Measurements from ENCODE around the gene RHBDD1. TPM values are rescaled to one million over a fixed set of nuclear protein-coding genes. Genes with fewer than 3 reads are reported as not detected.
A peak's percentile ranks its signal among the peaks of the same experiment; 100 is the strongest.

Gene RHBDD1
- polyA plus RNA-seq, 4 donors = 26.1 to 30.0 (median 28.2) TPM

DNA sequence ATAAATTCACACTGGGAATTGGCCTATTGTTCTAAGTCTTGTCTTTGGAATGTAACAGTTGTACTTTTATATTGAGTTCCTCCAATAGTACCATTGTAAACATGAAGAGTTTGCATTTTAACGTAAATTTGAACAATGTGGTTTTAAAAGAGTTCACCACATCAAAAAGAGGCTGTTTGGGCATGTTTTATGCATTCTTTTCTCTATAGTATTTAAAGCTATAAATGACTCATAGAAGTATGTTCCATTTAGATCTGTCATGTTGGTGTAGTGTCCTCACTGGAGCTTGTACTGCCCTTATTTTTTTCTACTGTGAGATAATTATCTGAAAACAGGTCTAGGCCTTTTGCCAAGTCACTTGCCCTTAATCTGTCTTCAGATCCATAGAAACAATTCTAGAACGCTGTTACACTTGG, 141.9 kb downstream of the RHBDD1 start:
- no peak for DNase-seq (ENCODE audit: low read depth in 4 of 4, low spot score in 2 of 4)

DNA sequence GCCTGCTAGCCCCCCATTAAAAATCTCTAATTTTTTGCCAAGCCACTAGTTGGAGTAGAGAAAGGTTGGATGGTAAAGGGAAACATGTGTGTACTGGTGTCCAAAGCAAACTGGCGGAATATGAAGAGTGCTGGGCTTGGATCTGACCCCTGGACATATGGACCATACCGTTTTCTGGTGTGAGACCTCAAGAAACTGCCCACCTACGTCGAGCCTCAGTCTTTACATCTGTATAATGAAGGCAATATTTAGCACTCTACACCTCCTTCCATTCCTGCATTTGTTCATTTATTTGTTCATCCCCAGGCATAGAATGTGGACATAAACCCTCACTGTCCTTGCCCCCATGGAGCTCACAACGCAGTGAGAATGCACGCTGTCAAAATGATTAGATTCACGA, 142.4 kb downstream of the RHBDD1 start:
- DNase-seq (ENCODE audit: low read depth in 4 of 4, low spot score in 2 of 4) = no peak

GRCh38 chr2:226979004-226979403, 143.2 kb downstream of the RHBDD1 start:
- DNase-seq (ENCODE audit: low read depth in 4 of 4, low spot score in 2 of 4) = no peak

DNA sequence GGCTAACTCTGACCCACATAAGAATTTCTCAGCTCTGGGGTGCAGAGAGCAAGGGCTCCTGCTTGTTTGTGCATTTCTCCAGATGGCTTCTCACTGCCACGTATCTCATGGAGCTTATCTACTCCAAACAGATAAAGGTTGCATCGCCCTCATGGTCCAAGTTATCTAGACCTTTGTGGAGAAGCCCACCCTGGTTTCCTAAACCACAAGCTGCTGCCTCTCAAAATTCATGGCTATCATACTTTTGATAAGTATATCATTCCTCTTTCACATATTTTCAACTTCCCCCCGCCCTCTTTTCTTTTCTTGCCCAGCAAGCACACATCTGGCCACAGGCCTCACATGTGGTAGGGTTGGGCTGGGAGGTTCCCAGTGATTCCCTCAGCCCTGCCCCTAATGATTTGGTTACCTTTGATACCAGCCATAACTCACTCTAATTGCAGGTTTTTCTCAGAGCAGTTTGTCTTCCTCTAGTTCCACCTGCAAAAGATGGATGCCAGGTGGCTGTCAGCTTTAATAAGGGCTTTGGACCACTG, 146.0 kb downstream of the RHBDD1 start:
- DNase-seq (ENCODE audit: low read depth in 4 of 4, low spot score in 2 of 4) = no peak

DNA sequence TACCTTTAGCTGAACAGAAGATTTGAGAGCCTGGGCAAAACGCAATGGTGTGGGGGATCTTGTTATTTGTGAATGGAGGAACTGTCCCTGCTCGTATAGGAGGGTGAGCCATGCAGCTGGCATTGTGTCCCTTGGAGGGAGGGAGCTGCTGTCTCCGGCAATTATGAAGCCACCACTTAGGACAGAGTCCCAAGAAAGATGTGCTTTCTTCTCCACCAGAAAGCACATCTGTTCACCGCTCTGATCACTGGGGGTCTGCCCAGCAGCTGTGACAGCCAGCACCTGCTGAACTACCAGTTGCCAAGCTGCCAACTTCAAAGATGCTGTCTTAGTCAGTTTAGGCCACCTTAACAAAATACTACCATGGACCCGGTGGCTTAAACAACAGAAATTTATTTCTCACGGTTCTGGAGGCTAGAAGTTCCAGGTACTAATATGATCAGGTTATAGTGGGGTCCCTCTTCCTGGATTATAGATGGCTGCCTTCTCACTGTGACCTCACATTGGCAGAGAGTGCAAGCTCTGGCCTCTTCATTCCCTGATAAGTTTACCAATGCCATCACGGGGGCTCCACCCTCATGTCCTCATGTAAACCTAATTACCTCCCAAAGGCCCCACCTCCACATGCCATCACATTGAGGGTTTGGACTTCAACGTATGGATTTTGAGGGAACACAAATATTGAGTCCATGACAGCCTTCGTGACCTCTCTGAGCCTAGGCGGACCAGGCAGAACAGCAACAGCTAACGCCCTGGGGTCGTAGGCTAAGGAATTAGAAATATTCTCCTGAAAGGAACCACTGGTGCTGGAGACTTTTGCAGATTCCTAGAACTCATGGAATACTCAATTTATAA, 148.3 kb downstream of the RHBDD1 start:
- DNase-seq (ENCODE audit: low read depth in 4 of 4, low spot score in 2 of 4) = no peak

DNA sequence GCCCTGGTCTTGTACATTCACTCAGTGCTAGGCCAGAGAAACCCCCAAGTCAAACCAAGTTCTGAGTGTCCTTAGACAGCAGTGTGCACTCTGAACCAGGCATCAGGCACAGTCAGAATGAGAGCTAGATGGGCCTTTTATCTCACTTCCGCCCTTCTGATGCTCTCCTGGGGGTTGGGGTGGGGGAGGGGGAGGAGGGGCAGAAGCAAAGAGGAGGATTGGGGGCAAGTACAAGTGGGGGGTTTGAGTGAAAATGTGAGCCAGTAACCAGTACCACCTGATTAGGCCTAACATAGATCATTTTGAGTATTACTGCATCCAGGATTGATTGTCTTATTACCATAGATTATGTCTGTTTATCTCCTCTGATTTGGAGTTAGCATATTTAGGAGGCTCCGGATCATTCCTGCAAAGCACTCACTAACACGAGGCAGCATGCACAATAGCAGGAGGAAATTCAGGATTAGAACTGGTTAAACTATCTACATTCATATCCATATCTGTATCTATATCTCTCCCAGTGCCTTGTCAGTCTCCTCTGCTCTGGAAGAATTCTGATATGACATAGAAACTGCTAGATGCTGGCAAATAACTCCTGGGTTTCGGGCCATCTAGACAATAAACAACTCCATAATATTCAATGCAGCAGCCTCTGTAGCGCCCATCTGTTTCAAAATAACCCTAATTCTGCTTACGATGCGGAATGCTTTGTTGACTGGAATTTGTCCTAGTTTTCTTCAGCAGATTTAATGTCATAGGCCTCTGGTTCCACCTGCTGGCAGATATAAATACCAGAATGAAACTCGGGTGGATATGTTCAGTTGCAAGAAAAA, 149.1 kb downstream of the RHBDD1 start:
- peak; percentile 39 to 73 (median 54) for DNase-seq (ENCODE audit: low read depth in 4 of 4, low spot score in 2 of 4)

DNA sequence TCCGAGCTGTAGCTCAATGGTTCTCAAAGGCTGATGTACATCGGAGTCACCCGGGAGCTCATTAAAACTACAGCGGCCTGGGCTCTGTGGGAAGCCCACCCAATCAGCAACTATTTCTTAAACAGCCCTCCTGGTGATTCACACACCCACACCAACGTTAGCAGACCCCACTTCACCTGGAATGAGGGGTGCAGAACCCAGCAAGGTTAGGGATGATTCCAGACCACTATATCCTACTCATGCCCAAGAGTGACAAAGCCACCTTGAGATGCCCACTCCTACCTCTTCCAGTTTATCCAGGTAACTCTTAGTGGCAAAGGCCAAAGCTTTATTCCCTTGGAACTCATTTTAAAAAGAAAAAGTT, 149.7 kb downstream of the RHBDD1 start:
- DNase-seq (ENCODE audit: low read depth in 4 of 4, low spot score in 2 of 4) = no peak

GRCh38 chr2:226991663-226992062, 155.8 kb downstream of the RHBDD1 start:
- DNase-seq (ENCODE audit: low read depth in 4 of 4, low spot score in 2 of 4) = no peak

DNA sequence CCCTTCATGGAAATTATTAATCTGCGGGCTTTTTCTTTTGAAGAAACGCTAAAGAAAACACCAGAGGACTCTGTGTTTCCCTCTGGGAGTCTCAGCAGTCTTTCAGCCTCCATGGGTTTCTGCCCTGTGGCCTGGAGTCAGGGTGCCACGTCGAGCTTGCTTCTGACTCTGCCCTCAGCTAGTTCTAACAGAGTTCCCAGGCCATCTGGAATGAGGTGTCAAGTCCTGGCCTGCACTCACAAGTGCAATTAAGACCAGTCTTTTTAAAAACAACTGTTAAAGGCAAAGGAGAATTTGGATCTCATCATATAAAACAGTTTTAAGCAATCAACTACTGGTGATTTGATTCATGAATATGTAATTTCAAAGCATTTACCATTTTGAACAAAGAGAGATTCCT, 157.3 kb downstream of the RHBDD1 start:
- no peak for DNase-seq (ENCODE audit: low read depth in 4 of 4, low spot score in 2 of 4)

- DNase-seq (ENCODE audit: low read depth in 4 of 4, low spot score in 2 of 4) = no peak
Measured at GRCh38 chr2:226994775-226995174, 158.9 kb downstream of the RHBDD1 start.

GRCh38 chr2:226995625-226996041, 159.8 kb downstream of the RHBDD1 start:
- no peak for DNase-seq (ENCODE audit: low read depth in 4 of 4, low spot score in 2 of 4)

DNA sequence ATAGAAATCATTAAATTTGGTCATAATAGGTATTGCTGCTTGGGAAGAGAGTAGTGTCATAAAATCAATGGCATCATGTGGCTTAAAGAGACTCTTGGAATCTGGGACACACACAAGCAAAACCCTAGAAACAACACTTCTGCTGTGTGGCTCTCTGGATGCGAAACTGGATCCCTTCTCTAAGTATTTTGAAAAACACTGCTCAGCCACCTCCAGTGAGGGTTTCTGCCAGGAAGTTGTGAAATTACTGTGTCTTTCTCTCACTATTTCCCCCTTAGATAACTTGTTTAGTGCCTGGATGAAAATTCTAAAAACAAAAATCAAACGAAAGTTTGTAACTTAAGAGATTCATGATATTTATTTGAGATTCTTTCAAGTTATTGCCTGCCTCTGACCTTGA, 163.8 kb downstream of the RHBDD1 start:
- no peak for DNase-seq (ENCODE audit: low read depth in 4 of 4, low spot score in 2 of 4)

- DNase-seq (ENCODE audit: low read depth in 4 of 4, low spot score in 2 of 4) = no peak
Measured at GRCh38 chr2:227000123-227000522, 164.3 kb downstream of the RHBDD1 start.

DNA sequence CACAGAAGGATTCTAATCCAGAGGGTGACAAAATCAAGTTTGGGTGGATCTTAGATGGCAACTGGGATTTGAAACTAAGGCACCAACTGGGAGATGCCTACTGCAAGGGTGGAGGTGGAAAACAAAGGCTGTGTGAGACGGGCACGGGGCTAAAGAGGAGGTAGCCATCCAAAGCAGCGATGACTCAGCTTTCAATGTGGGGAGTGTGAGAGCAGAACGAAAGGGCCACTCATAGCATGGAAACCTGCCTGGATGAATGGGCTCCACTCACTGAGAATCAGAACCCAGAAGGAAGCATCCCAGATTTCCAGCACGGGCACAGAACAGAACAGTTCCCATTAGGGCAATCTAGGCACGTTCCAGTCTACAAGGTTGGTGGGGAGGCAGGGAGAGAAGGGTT, 168.6 kb downstream of the RHBDD1 start:
- DNase-seq (ENCODE audit: low read depth in 4 of 4, low spot score in 2 of 4) = no peak

GRCh38 chr2:227006189-227006897, 170.5 kb downstream of the RHBDD1 start:
- no peak for DNase-seq (ENCODE audit: low read depth in 4 of 4, low spot score in 2 of 4)

DNA sequence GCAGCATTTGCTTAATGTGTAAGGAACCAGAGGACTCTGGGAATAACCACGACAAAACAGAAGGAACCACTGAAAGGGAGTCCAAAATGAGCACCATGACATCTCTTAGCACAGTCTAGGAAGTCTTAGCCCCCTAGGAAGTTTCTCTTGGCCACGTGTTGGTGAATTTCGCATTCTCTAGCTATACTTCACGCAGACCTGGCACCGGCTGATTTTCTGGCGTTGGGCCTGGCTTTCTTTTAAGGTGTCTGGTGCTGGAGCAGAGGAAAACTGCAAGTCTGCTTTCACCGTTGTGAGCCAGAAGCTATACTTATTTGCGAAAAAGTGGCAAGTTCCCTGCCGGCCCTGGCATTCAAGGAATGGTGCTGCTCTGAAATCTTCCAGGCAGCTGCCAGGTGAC, 171.3 kb downstream of the RHBDD1 start:
- no peak for DNase-seq (ENCODE audit: low read depth in 4 of 4, low spot score in 2 of 4)

GRCh38 chr2:227007940-227008339, 172.1 kb downstream of the RHBDD1 start:
- no peak for DNase-seq (ENCODE audit: low read depth in 4 of 4, low spot score in 2 of 4)

DNA sequence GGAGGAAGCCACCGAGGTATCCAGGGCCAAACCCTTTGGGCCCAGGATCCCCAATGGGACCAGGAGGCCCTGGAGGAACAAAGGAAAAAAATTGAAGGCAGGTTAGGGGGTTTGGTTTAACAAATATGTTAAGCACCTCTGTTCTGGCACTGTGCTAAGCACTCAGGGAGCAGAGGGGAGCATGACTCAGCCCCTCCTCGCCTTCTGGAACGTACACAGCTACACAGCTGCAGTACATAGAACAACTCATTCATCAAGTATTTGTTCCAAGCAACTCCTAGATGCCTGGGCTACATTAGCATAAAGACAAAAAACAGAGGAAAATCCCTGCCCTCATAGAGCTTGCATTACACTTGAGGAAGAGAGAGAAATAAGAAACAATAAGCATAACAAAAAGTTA, 174.6 kb downstream of the RHBDD1 start:
- DNase-seq (ENCODE audit: low read depth in 4 of 4, low spot score in 2 of 4) = no peak

DNA sequence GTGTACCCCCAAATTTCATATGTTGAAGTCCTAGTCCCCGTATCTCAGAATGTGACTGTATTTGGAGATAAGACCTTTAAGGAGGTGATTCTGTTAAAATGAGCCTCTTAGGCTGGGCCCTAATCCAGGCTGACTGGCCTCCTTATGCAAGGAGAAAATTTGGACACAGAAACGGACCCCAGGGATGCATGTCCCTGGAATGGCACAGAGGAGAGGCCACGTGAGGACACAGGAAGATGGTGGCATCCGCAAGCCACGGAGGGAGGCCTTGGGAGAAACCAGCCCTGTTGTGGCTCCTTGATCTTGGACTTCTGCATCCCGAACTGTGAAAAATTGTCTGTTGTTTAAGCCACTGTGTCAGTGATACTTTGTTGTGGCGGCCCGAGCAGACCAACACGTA, 177.5 kb downstream of the RHBDD1 start:
- DNase-seq (ENCODE audit: low read depth in 4 of 4, low spot score in 2 of 4) = no peak

DNA sequence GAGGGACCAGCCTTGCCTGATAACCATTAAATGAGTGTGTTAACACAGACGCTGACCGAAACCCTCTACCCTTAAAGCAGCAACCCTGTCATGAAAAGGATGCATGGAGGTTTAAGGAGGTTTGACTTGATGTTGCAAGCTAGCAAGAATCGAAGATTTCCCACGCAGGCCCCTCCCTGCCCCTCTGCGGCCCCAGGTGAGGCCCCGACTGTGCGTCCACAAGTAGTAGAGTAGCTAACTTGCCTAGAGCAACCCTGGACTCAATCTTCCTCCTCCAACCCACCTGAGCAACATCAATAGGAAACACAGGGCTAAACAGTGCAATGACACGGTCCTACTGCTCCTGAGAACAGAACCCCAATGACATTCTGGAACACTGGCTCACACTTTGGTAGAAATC, 178.0 kb downstream of the RHBDD1 start:
- DNase-seq (ENCODE audit: low read depth in 4 of 4, low spot score in 2 of 4) = no peak

DNA sequence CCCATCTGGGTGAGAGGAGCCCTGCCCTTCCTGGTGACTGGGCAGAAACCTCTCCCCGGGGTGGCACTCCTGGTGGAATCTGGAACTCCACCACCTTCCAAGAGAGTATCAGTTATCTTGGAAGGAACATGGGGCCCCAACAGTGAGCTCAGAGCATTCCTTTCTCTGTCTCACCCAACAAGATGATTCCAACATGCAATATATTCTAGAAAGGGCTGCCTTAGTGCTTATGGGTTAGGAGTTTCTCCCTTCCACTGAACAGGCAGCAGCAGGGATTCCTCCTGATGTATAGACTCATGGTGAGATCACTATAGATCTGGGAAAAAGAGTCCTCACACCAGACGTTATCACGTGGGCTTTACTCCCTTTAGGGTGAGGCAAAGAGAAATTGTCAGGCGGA, 181.0 kb downstream of the RHBDD1 start:
- DNase-seq (ENCODE audit: low read depth in 4 of 4, low spot score in 2 of 4) = no peak
